ENCODE data around the gene TIRAP.
"Not testable (repeated sequence)": the region's sequence is repeated elsewhere in the genome, so short reads cannot be mapped to it uniquely, and the experiment has no call there.

TIRAP gene

DNA sequence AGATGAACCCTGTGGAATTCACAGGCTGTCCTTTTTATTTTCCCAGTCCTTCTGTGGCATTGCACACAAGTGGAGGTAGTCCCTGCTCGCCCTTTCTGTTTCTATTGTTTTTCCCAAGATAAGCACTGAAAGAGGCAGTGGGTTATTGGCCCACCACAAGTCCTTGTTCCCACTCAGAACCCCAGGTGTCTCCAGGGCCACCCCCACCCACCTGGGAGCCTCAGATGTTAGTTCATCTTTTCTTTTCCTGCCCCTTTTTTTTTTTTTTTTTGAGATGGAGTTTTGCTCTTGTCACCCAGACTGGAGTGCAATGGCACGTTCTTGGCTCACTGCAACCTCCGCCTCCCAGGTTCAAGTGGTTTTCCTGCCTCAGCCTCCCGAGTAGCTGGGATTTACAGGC is 25.9 kb downstream of the TIRAP start:
- not testable (repeated sequence) for H3K27me3 ChIP-seq (ENCODE audit: insufficient read depth, low read length); H2AFZ ChIP-seq (ENCODE audit: low read length, unreplicated experiment); H3K4me3 ChIP-seq (ENCODE audit: low read depth, low read length); H3K79me2 ChIP-seq (ENCODE audit: control insufficient read depth, insufficient read depth, low read length, unreplicated experiment); H3K36me3 ChIP-seq (ENCODE audit: insufficient read depth, low read length); H3K27ac ChIP-seq (ENCODE audit: low read depth, low read length); H3K4me1 ChIP-seq (ENCODE audit: control insufficient read depth, insufficient read depth, low read length, unreplicated experiment)

- no peaks in the 10 kb centered on the region for H3K4me1 ChIP-seq (ENCODE audit: control insufficient read depth, insufficient read depth, low read length, unreplicated experiment)
Observed at GRCh38 chr11:126310200-126310991, 27.5 kb downstream of the TIRAP start.

GRCh38 chr11:126310992-126311310 is 28.1 kb downstream of the TIRAP start:
- Histone ChIP-seq H3K4me3 (ENCODE audit: low read depth, low read length) (no peak overlapping the region), H2AFZ (ENCODE audit: low read length, unreplicated experiment) (no peak overlapping the region), H3K27ac (ENCODE audit: low read depth, low read length) (no peak overlapping the region), H3K4me1 (ENCODE audit: control insufficient read depth, insufficient read depth, low read length, unreplicated experiment) (no peaks in the 10 kb centered on the region), H3K27me3 (ENCODE audit: insufficient read depth, low read length) (no peaks in the 10 kb centered on the region), H3K36me3 (ENCODE audit: insufficient read depth, low read length) (0 out of 2 replicates have a peak, but pooled peaks cover 3% of the 10 kb centered on the region), H3K79me2 (ENCODE audit: control insufficient read depth, insufficient read depth, low read length, unreplicated experiment) (no peaks in the 10 kb centered on the region)

More at GRCh38 chr11:126310200-126310991, 27.5 kb downstream of the TIRAP start:
- H3K79me2 ChIP-seq (ENCODE audit: control insufficient read depth, insufficient read depth, low read length, unreplicated experiment): no peaks in the 10 kb centered on the region
- no peak overlapping the region for H3K27ac ChIP-seq (ENCODE audit: low read depth, low read length)
- H3K4me3 ChIP-seq (ENCODE audit: low read depth, low read length): no peak overlapping the region
- H3K27me3 ChIP-seq (ENCODE audit: insufficient read depth, low read length): no peaks in the 10 kb centered on the region
- H2AFZ ChIP-seq (ENCODE audit: low read length, unreplicated experiment): no peak overlapping the region
- H3K36me3 ChIP-seq (ENCODE audit: insufficient read depth, low read length): 0 out of 2 replicates have a peak, but pooled peaks cover 3% of the 10 kb centered on the region

GRCh38 chr11:126311401-126312291 is 28.8 kb downstream of the TIRAP start:
- no peak overlapping the region for H3K4me3 ChIP-seq (ENCODE audit: low read depth, low read length)
- H3K27ac ChIP-seq (ENCODE audit: low read depth, low read length): no peak overlapping the region
- no peaks in the 10 kb centered on the region for H3K4me1 ChIP-seq (ENCODE audit: control insufficient read depth, insufficient read depth, low read length, unreplicated experiment)

DNA sequence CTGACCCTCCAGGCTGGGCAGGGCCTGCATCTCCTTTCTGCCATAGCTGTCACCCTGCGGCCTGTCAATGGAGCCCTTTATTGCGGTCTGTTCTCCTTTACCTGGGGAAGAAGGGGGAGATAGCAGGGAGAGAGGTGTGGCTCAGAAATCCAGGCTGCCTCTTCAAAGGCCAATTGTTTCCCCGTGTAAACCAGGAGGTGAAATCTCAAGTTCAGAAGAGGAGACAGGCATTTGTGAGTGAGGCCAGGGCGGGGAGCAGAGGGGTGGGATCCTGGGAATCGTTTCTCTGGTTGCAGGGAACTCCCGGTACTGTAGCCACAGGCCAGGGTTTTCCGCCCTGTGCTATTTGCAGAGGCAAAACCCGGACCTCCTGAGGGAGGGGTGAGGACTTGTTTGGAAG is 30.1 kb downstream of the TIRAP start:
- H3K27me3 ChIP-seq (ENCODE audit: insufficient read depth, low read length): no peaks in the 10 kb centered on the region
- 0 out of 2 replicates have a peak, but pooled peaks cover 3% of the 10 kb centered on the region for H3K36me3 ChIP-seq (ENCODE audit: insufficient read depth, low read length)
- H3K79me2 ChIP-seq (ENCODE audit: control insufficient read depth, insufficient read depth, low read length, unreplicated experiment): no peaks in the 10 kb centered on the region
- H3K27ac ChIP-seq (ENCODE audit: low read depth, low read length): no peak overlapping the region
- H2AFZ ChIP-seq (ENCODE audit: low read length, unreplicated experiment): no peak overlapping the region
- peaks cover 9% of the 10 kb centered on the region for H3K4me1 ChIP-seq (ENCODE audit: control insufficient read depth, insufficient read depth, low read length, unreplicated experiment)
- H3K4me3 ChIP-seq (ENCODE audit: low read depth, low read length): no peak overlapping the region

More at GRCh38 chr11:126311401-126312291, 28.8 kb downstream of the TIRAP start:
- 0 out of 2 replicates have a peak, but pooled peaks cover 3% of the 10 kb centered on the region for H3K36me3 ChIP-seq (ENCODE audit: insufficient read depth, low read length)
- no peak overlapping the region for H2AFZ ChIP-seq (ENCODE audit: low read length, unreplicated experiment)
- no peaks in the 10 kb centered on the region for H3K27me3 ChIP-seq (ENCODE audit: insufficient read depth, low read length)
- no peaks in the 10 kb centered on the region for H3K79me2 ChIP-seq (ENCODE audit: control insufficient read depth, insufficient read depth, low read length, unreplicated experiment)

DNA sequence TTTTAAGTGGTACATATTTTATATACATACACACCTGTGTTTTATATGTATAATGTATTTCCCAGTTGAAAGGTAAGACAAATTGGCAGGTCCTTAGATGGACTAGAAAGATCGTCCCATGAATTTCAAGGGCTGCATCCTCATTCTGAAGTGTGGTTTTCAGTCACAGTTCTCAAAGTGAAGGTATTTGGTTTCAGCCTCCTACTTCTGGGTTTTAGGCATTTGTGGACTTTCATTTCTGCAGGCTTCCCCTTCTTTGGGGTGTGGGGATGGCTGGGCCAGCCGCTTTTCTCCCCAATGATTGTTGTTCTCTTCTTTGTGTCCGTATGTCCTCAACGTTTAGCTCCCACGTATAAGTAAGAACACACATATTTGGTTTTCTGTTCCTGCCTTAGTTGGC is 30.9 kb downstream of the TIRAP start:
- Histone ChIP-seq H3K79me2 (ENCODE audit: control insufficient read depth, insufficient read depth, low read length, unreplicated experiment) (no peaks in the 10 kb centered on the region), H3K4me1 (ENCODE audit: control insufficient read depth, insufficient read depth, low read length, unreplicated experiment) (peaks cover 17% of the 10 kb centered on the region), H3K4me3 (ENCODE audit: low read depth, low read length) (no peak overlapping the region), H3K27me3 (ENCODE audit: insufficient read depth, low read length) (no peaks in the 10 kb centered on the region), H3K27ac (ENCODE audit: low read depth, low read length) (no peak overlapping the region), H3K36me3 (ENCODE audit: insufficient read depth, low read length) (0 out of 2 replicates have a peak, but pooled peaks cover 3% of the 10 kb centered on the region), H2AFZ (ENCODE audit: low read length, unreplicated experiment) (no peak overlapping the region)

GRCh38 chr11:126317432-126317755 is 34.5 kb downstream of the TIRAP start:
- Histone ChIP-seq H3K4me3 (ENCODE audit: low read depth, low read length) (peak overlapping the region; percentile 64; the same call in 1 of the 2 replicates), H3K79me2 (ENCODE audit: control insufficient read depth, insufficient read depth, low read length, unreplicated experiment) (peaks cover 4% of the 10 kb centered on the region), H3K36me3 (ENCODE audit: insufficient read depth, low read length) (0 out of 2 replicates have a peak, but pooled peaks cover 3% of the 10 kb centered on the region), H2AFZ (ENCODE audit: low read length, unreplicated experiment) (peak overlapping the region; percentile 89), H3K27me3 (ENCODE audit: insufficient read depth, low read length) (no peaks in the 10 kb centered on the region), H3K4me1 (ENCODE audit: control insufficient read depth, insufficient read depth, low read length, unreplicated experiment) (peaks cover 23% of the 10 kb centered on the region), H3K27ac (ENCODE audit: low read depth, low read length) (peak overlapping the region; percentile 60)

- Histone ChIP-seq H3K4me3 (ENCODE audit: low read depth, low read length) (peak overlapping the region; percentile 64), H3K36me3 (ENCODE audit: insufficient read depth, low read length) (0 out of 2 replicates have a peak, but pooled peaks cover 3% of the 10 kb centered on the region), H3K27me3 (ENCODE audit: insufficient read depth, low read length) (no peaks in the 10 kb centered on the region), H3K4me1 (ENCODE audit: control insufficient read depth, insufficient read depth, low read length, unreplicated experiment) (peaks cover 23% of the 10 kb centered on the region), H2AFZ (ENCODE audit: low read length, unreplicated experiment) (peak overlapping the region; percentile 89), H3K79me2 (ENCODE audit: control insufficient read depth, insufficient read depth, low read length, unreplicated experiment) (peaks cover 4% of the 10 kb centered on the region), H3K27ac (ENCODE audit: low read depth, low read length) (peak overlapping the region; percentile 60)
Observed at GRCh38 chr11:126317756-126318573, 35.1 kb downstream of the TIRAP start.

DNA sequence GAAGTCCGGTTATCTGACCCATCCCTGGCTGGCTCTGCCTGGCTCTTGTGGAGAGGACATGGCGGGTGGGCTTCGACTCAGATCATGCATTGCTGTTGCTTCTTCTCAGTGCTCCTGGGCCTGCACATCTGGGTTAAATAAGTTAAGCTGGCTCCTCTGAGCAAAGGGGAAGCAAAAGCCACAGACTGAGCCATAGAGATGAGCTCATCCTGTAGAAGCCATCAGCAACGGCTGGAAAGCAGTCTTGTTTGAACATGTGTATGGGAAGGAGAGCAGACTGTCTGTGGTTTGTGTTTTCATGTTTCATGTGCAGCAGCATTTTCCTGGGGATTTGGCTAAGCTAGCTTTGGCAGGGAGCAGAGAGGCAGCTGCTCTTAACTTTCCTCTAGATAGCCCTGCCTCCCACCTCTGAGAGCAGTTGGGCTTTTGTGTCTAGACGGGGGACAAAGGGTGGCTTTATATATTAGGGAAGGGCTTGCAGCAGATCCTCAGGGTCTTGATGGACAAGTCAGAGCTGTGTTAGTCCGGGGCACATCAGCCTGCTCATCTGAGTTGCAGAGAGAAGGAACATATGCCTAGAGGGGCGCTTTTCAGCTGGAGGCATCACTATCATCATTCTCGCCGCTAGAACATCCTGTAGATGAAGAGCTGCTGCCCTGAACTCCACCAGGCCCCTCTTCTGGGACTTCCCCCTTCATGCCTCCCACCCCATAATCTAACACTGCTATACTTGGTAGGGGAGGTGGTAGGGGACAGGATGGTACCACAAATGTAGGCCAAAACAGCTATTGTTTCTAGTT is 35.9 kb downstream of the TIRAP start:
- Histone ChIP-seq H2AFZ (ENCODE audit: low read length, unreplicated experiment) (peak overlapping the region; percentile 5), H3K27ac (ENCODE audit: low read depth, low read length) (peak overlapping the region; percentile 60)

More for the DNA sequence above, 35.9 kb downstream of the TIRAP start:
- 0 out of 2 replicates have a peak, but pooled peaks cover 3% of the 10 kb centered on the region for H3K36me3 ChIP-seq (ENCODE audit: insufficient read depth, low read length)
- H3K4me3 ChIP-seq (ENCODE audit: low read depth, low read length): peak overlapping the region; percentile 64
- H3K27me3 ChIP-seq (ENCODE audit: insufficient read depth, low read length): no peaks in the 10 kb centered on the region
- peaks cover 4% of the 10 kb centered on the region for H3K79me2 ChIP-seq (ENCODE audit: control insufficient read depth, insufficient read depth, low read length, unreplicated experiment)
- peaks cover 23% of the 10 kb centered on the region for H3K4me1 ChIP-seq (ENCODE audit: control insufficient read depth, insufficient read depth, low read length, unreplicated experiment)
